ENCODE measurements around the gene DCAF12. TPM values are rescaled to one million over a fixed set of nuclear protein-coding genes. Genes with fewer than 3 reads are reported as not detected.

Gene DCAF12
- total and polyA plus RNA-seq, 2 donors, result 17.9 to 18.6 TPM

DNA sequence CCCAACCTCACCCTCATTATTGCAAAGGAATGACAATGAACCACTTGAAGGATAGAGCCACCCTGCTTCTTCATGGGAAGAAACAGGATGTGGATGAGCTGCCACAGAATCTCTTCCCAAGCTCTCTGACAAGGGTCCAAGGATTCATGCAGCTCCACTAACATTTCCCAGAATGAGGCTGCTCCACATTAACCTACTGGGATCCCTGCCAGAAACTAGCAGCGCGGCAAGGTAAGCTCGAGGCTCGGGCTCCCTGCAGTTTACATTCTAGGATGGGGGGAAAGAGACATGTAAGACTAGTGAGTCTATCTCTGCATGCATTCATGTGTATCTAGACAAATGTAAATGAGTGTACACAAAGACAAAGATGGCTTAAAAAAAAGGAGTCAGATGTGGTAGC lies 12.1 kb downstream of the DCAF12 start:
- Histone ChIP-seq H3K9me3 (ENCODE audit: control insufficient read depth in 2 of 2, insufficient read depth in 1 of 2, low read length in 1 of 2) (no peaks in the 10 kb centered on the region), H3K27me3 (ENCODE audit: control insufficient read depth in 2 of 2, insufficient read depth in 1 of 2, low read length in 1 of 2) (no peaks in the 10 kb centered on the region), H3K27ac (ENCODE audit: low read depth in 1 of 2, low read length in 1 of 2) (no peak overlapping the region), H3K4me3 (ENCODE audit: low read length in 2 of 2) (no peak overlapping the region), H3K4me1 (ENCODE audit: control insufficient read depth in 2 of 2, insufficient read depth in 2 of 2, low read length in 2 of 2) (no peaks in the 10 kb centered on the region), H3K36me3 (ENCODE audit: control insufficient read depth in 2 of 2, insufficient read depth in 2 of 2, low read length in 1 of 2) (peaks cover 35 to 56% of the 10 kb centered on the region in 2 donors)
- 98% methylated on average over 4 of the region's 4 CpGs for WGBS
- DNase-seq (ENCODE audit: low read depth in 6 of 9, low spot score in 9 of 9), result no peak

DNA sequence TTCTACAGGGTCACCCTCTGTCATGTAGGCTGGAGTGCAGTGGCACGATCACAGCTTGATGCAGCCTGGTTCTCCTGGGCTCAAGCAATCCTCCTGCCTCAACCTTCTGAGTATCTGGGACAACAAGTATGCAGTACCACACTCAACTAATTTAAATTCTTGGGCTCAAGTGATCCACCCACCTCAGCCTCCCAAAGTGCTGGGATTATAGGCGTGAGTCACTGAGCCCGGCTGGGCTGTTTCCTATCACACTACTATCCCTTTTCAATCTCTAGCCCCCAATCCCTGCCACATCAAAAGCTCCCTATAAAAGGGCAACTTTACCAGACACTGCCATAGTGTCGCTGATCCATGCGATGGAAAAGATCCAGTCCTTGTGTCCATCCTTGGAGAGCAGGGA lies 20.4 kb downstream of the DCAF12 start:
- Histone ChIP-seq H3K36me3 (ENCODE audit: control insufficient read depth in 2 of 2, insufficient read depth in 2 of 2, low read length in 1 of 2) (peaks cover 70 to 73% of the 10 kb centered on the region in 2 donors), H3K27me3 (ENCODE audit: control insufficient read depth in 2 of 2, insufficient read depth in 1 of 2, low read length in 1 of 2) (no peaks in the 10 kb centered on the region), H3K27ac (ENCODE audit: low read depth in 1 of 2, low read length in 1 of 2) (no peak overlapping the region), H3K9me3 (ENCODE audit: control insufficient read depth in 2 of 2, insufficient read depth in 1 of 2, low read length in 1 of 2) (no peaks in the 10 kb centered on the region), H3K4me3 (ENCODE audit: low read length in 2 of 2) (no peak overlapping the region), H3K4me1 (ENCODE audit: control insufficient read depth in 2 of 2, insufficient read depth in 2 of 2, low read length in 2 of 2) (no peaks in the 10 kb centered on the region)
- DNase-seq (ENCODE audit: low read depth in 6 of 9, low spot score in 9 of 9), result no peak
- WGBS, result 97% methylated on average over 5 of the region's 5 CpGs

DNA sequence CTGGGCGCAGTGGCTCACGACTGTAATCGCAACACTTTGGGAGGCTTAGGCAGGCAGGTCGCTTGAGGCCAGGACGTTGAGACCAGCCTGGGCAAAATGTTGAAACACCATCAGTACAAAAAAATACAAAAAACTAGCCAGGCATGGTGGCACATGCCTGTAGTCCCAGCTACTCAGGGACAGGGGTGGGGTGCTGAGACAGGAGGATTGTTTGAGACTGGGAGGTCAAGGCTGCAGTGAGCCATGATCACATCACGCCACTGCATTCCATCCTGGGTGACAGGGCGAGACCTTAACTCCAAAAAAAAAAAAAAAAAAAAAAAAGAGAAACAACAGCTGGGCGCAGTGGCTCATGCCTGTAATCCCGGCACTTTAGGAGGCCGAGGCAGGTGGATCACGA lies 23.7 kb downstream of the DCAF12 start:
- Histone ChIP-seq H3K27me3 (ENCODE audit: control insufficient read depth in 2 of 2, insufficient read depth in 1 of 2, low read length in 1 of 2) (no peaks in the 10 kb centered on the region), H3K27ac (ENCODE audit: low read depth in 1 of 2, low read length in 1 of 2) (no peak overlapping the region), H3K36me3 (ENCODE audit: control insufficient read depth in 2 of 2, insufficient read depth in 2 of 2, low read length in 1 of 2) (peaks cover 80 to 87% of the 10 kb centered on the region in 2 donors), H3K4me3 (ENCODE audit: low read length in 2 of 2) (no peak overlapping the region), H3K4me1 (ENCODE audit: control insufficient read depth in 2 of 2, insufficient read depth in 2 of 2, low read length in 2 of 2) (no peaks in the 10 kb centered on the region), H3K9me3 (ENCODE audit: control insufficient read depth in 2 of 2, insufficient read depth in 1 of 2, low read length in 1 of 2) (no peaks in the 10 kb centered on the region)
- 98% methylated on average over 11 of the region's 11 CpGs for WGBS
- no peak for DNase-seq (ENCODE audit: low read depth in 6 of 9, low spot score in 9 of 9)

DNA sequence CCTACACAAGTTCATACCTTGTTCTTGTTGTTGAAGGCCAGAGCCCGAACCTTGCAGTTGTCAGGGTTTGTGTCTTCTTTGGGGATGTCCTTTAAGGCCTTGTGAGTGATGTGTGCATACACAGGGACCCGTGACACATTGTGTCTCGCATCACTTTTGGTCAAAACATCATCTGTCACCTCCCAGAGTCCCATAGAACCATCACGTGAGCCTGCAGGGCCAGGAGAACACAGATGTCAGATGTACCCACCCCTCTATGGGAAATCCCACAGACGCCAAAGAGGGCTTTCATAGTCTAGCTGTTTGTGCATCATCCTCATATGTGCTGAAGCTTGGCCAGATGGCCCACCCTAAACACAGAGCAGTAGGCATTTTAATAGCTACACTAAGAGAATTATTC lies 28.2 kb downstream of the DCAF12 start:
- no peak overlapping the region for H3K27ac ChIP-seq (ENCODE audit: low read depth in 1 of 2, low read length in 1 of 2)
- H3K4me3 ChIP-seq (ENCODE audit: low read length in 2 of 2), result no peak overlapping the region
- no peaks in the 10 kb centered on the region for H3K9me3 ChIP-seq (ENCODE audit: control insufficient read depth in 2 of 2, insufficient read depth in 1 of 2, low read length in 1 of 2)
- no peaks in the 10 kb centered on the region for H3K27me3 ChIP-seq (ENCODE audit: control insufficient read depth in 2 of 2, insufficient read depth in 1 of 2, low read length in 1 of 2)
- no peaks in the 10 kb centered on the region for H3K4me1 ChIP-seq (ENCODE audit: control insufficient read depth in 2 of 2, insufficient read depth in 2 of 2, low read length in 2 of 2)
- no peak for DNase-seq (ENCODE audit: low read depth in 6 of 9, low spot score in 9 of 9)
- peaks cover 76 to 87% of the 10 kb centered on the region in 2 donors for H3K36me3 ChIP-seq (ENCODE audit: control insufficient read depth in 2 of 2, insufficient read depth in 2 of 2, low read length in 1 of 2)
- WGBS, result 94% methylated on average over 5 of the region's 5 CpGs

DNA sequence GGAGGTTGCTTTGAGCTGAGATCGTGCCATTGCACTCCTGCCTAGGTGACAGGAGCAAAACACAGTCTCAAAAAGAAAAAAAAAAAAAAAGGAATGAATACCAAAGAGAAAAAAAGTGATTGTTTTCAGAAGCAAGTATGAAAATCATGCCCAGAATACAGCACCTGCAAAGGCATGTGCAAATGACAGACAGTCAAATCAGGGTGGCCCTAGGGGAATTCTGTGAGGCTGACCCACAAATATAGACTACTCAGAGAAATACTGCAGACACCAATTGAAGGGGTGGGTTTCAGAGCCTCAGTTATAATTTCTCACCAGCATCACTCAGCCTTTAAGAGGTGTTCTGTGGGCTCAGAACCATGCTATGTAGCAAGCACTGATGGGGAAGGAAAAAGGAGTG lies 28.6 kb downstream of the DCAF12 start:
- Histone ChIP-seq H3K36me3 (ENCODE audit: control insufficient read depth in 2 of 2, insufficient read depth in 2 of 2, low read length in 1 of 2) (peaks cover 76 to 87% of the 10 kb centered on the region in 2 donors), H3K4me1 (ENCODE audit: control insufficient read depth in 2 of 2, insufficient read depth in 2 of 2, low read length in 2 of 2) (no peaks in the 10 kb centered on the region), H3K27me3 (ENCODE audit: control insufficient read depth in 2 of 2, insufficient read depth in 1 of 2, low read length in 1 of 2) (no peaks in the 10 kb centered on the region), H3K27ac (ENCODE audit: low read depth in 1 of 2, low read length in 1 of 2) (no peak overlapping the region), H3K4me3 (ENCODE audit: low read length in 2 of 2) (no peak overlapping the region), H3K9me3 (ENCODE audit: control insufficient read depth in 2 of 2, insufficient read depth in 1 of 2, low read length in 1 of 2) (no peaks in the 10 kb centered on the region)
- WGBS, result 100% methylated on average over 1 of the region's 1 CpG
- no peak for DNase-seq (ENCODE audit: low read depth in 6 of 9, low spot score in 9 of 9)

GRCh38 chr9:34096751-34097150 lies 29.7 kb downstream of the DCAF12 start:
- no peak for DNase-seq (ENCODE audit: low read depth in 6 of 9, low spot score in 9 of 9)
- H3K36me3 ChIP-seq (ENCODE audit: control insufficient read depth in 2 of 2, insufficient read depth in 2 of 2, low read length in 1 of 2), result peaks cover 73 to 79% of the 10 kb centered on the region in 2 donors

DNA sequence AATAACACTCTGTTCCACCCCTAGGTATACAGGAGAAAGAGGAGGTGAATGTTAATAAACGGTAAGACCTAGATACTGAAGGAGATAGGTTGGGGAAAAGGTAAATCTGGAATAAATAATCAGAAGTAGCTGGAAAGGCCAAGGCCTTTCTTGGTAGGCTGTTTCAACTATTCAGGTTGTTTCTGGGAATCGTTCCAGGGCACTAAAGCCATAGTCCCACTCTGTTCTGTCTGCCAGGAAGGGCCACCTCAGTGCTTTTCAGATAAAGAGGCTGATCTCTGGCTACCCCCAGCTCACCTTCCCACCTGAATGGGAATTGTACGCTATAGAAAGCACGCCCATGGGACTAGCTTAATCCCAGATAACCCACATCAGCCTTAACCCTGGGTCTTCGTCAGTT lies 32.9 kb downstream of the DCAF12 start:
- H3K27ac ChIP-seq (ENCODE audit: low read depth in 1 of 2, low read length in 1 of 2), result no peak overlapping the region
- no peaks in the 10 kb centered on the region for H3K4me1 ChIP-seq (ENCODE audit: control insufficient read depth in 2 of 2, insufficient read depth in 2 of 2, low read length in 2 of 2)
- H3K27me3 ChIP-seq (ENCODE audit: control insufficient read depth in 2 of 2, insufficient read depth in 1 of 2, low read length in 1 of 2), result no peaks in the 10 kb centered on the region
- DNase-seq (ENCODE audit: low read depth in 6 of 9, low spot score in 9 of 9), result no peak
- H3K36me3 ChIP-seq (ENCODE audit: control insufficient read depth in 2 of 2, insufficient read depth in 2 of 2, low read length in 1 of 2), result peaks cover 73 to 81% of the 10 kb centered on the region in 2 donors
- no peak overlapping the region for H3K4me3 ChIP-seq (ENCODE audit: low read length in 2 of 2)
- no peaks in the 10 kb centered on the region for H3K9me3 ChIP-seq (ENCODE audit: control insufficient read depth in 2 of 2, insufficient read depth in 1 of 2, low read length in 1 of 2)
- WGBS, result 98% methylated on average over 5 of the region's 5 CpGs

More at GRCh38 chr9:34096751-34097150, 29.7 kb downstream of the DCAF12 start:
- no peak overlapping the region for H3K4me3 ChIP-seq (ENCODE audit: low read length in 2 of 2)
- H3K9me3 ChIP-seq (ENCODE audit: control insufficient read depth in 2 of 2, insufficient read depth in 1 of 2, low read length in 1 of 2), result no peaks in the 10 kb centered on the region
- H3K27ac ChIP-seq (ENCODE audit: low read depth in 1 of 2, low read length in 1 of 2), result no peak overlapping the region
- H3K27me3 ChIP-seq (ENCODE audit: control insufficient read depth in 2 of 2, insufficient read depth in 1 of 2, low read length in 1 of 2), result no peaks in the 10 kb centered on the region
- WGBS, result 99% methylated on average over 4 of the region's 4 CpGs
- no peaks in the 10 kb centered on the region for H3K4me1 ChIP-seq (ENCODE audit: control insufficient read depth in 2 of 2, insufficient read depth in 2 of 2, low read length in 2 of 2)

DNA sequence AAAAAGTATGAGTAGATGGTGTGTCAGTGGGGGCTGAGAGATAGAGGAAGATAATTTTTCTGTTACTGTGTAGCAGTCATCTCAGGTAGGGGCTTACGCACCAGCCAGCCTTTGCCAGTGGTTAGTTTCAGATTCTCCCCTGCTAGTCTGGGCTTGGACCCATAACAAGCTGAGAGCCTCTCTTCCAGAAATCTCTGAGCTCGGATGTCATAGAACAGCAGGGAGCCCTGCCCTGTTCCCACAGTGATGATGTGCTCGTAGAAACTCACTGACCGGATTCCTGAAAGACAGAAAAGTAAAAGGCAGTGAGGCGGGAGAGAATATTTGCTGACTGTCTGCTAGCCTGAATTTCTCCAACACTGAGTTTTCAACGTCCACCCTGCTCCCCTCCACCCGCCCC lies 37.2 kb downstream of the DCAF12 start:
- peak in 1 of 9 donors; percentile 14 for DNase-seq (ENCODE audit: low read depth in 6 of 9, low spot score in 9 of 9)
- Histone ChIP-seq H3K27ac (ENCODE audit: low read depth in 1 of 2, low read length in 1 of 2) (no peak overlapping the region), H3K4me1 (ENCODE audit: control insufficient read depth in 2 of 2, insufficient read depth in 2 of 2, low read length in 2 of 2) (no peaks in the 10 kb centered on the region), H3K36me3 (ENCODE audit: control insufficient read depth in 2 of 2, insufficient read depth in 2 of 2, low read length in 1 of 2) (peaks cover 56 to 73% of the 10 kb centered on the region in 2 donors), H3K9me3 (ENCODE audit: control insufficient read depth in 2 of 2, insufficient read depth in 1 of 2, low read length in 1 of 2) (no peaks in the 10 kb centered on the region), H3K4me3 (ENCODE audit: low read length in 2 of 2) (no peak overlapping the region), H3K27me3 (ENCODE audit: control insufficient read depth in 2 of 2, insufficient read depth in 1 of 2, low read length in 1 of 2) (no peaks in the 10 kb centered on the region)
- WGBS, result 97% methylated on average over 7 of the region's 7 CpGs

DNA sequence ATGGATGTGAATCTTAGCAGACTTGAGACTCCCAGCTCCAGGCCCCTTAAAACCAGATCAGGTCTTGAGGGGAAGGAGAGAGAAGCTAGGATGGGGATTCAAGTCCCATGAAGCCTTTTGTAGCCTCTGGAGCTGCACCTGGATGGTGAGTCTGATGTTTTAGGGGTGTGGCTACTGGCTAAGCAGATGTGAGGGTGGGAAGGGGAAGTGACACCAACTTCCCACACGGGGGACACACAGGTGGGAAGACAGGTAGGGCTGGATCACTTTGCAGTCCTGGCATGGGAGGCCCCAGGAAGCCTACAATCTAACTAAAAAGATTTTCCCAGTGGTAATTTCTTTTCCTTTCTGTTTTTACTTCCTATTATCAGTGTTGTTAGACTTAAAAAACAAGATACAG lies 39.1 kb downstream of the DCAF12 start:
- peaks cover 41 to 58% of the 10 kb centered on the region in 2 donors for H3K36me3 ChIP-seq (ENCODE audit: control insufficient read depth in 2 of 2, insufficient read depth in 2 of 2, low read length in 1 of 2)
- DNase-seq (ENCODE audit: low read depth in 6 of 9, low spot score in 9 of 9), result no peak
- H3K4me1 ChIP-seq (ENCODE audit: control insufficient read depth in 2 of 2, insufficient read depth in 2 of 2, low read length in 2 of 2), result no peaks in the 10 kb centered on the region
- WGBS, result 41% methylated on average over 1 of the region's 1 CpG
- no peaks in the 10 kb centered on the region for H3K27me3 ChIP-seq (ENCODE audit: control insufficient read depth in 2 of 2, insufficient read depth in 1 of 2, low read length in 1 of 2)
- no peak overlapping the region for H3K27ac ChIP-seq (ENCODE audit: low read depth in 1 of 2, low read length in 1 of 2)
- H3K4me3 ChIP-seq (ENCODE audit: low read length in 2 of 2), result no peak overlapping the region
- H3K9me3 ChIP-seq (ENCODE audit: control insufficient read depth in 2 of 2, insufficient read depth in 1 of 2, low read length in 1 of 2), result no peaks in the 10 kb centered on the region

DNA sequence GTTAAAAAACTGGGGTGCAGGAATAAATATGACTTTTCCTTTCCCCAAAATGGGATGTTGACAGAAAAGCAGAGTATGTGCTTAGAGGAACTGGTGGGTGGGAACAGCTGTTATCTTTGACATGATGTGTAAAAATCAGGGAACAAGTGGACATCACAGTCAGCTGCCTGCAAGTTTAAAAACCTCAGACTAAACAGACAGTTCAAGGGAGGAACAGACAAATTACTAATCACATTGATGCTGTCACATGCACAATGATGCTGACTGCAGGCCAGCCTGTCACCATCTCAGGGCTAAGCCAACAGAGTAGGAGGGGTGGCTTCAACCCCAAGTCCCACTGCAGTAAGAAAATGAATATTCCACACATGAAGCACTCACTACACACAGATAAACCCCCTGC lies 39.6 kb downstream of the DCAF12 start:
- Histone ChIP-seq H3K27me3 (ENCODE audit: control insufficient read depth in 2 of 2, insufficient read depth in 1 of 2, low read length in 1 of 2) (no peaks in the 10 kb centered on the region), H3K4me3 (ENCODE audit: low read length in 2 of 2) (no peak overlapping the region), H3K36me3 (ENCODE audit: control insufficient read depth in 2 of 2, insufficient read depth in 2 of 2, low read length in 1 of 2) (peaks cover 41 to 54% of the 10 kb centered on the region in 2 donors), H3K9me3 (ENCODE audit: control insufficient read depth in 2 of 2, insufficient read depth in 1 of 2, low read length in 1 of 2) (no peaks in the 10 kb centered on the region), H3K4me1 (ENCODE audit: control insufficient read depth in 2 of 2, insufficient read depth in 2 of 2, low read length in 2 of 2) (no peaks in the 10 kb centered on the region), H3K27ac (ENCODE audit: low read depth in 1 of 2, low read length in 1 of 2) (no peak overlapping the region)
- no peak for DNase-seq (ENCODE audit: low read depth in 6 of 9, low spot score in 9 of 9)
